ENCODE measurements around the gene SELENOF. TPM values are rescaled to one million over a fixed set of nuclear protein-coding genes. Genes with fewer than 3 reads are reported as not detected.

SELENOF gene
- 149 to 180 TPM (median 163 TPM) in 5 replicates for total RNA-seq (2022; extraction: Qiagen RNA extraction; ENCODE audit: low read depth)

GRCh38 chr1:86913896-86914600 is at the start of gene SELENOF:
Gene SELENOF, minus strand, starts transcription at chr1:86914126. Its CDS starts 15 bp downstream, at chr1:86914111.

GRCh38 chr1:86914601-86914997 is 673 bp upstream of the SELENOF start, which contains the start of gene HS2ST1:
Gene HS2ST1, plus strand, starts transcription at chr1:86914635.

Other genes with a start within 250 kb of the SELENOF start
- gene SH3GLB1, start 209.6 kb downstream of the SELENOF start, total RNA-seq (2022; extraction: Qiagen RNA extraction; ENCODE audit: low read depth), result 30.1 to 40.0 TPM (median 37.3 TPM) in 5 replicates
- 8.2 to 12.4 TPM (median 10.5 TPM) in 5 replicates for gene HS2ST1, start 509 bp upstream of the SELENOF start, total RNA-seq (2022; extraction: Qiagen RNA extraction; ENCODE audit: low read depth)

All from A549 treated with GW870086 at 1 μM for 4 hours (cell line).